Measurements from ENCODE around the gene SLC5A2.

- TF ChIP-seq POLR2AphosphoS5 (IDR thresholded peaks at IDR 0.05; ENCODE audit: low read depth, low read length) (no peak), SIN3A (IDR thresholded peaks at IDR 0.05; ENCODE audit: borderline replicate concordance, insufficient read depth, low read length) (no peak), REST (IDR thresholded peaks at IDR 0.05; ENCODE audit: insufficient read depth in 1 of 2, low read depth in 2 of 2, low read length in 2 of 2) (no peak), TAF1 (IDR thresholded peaks at IDR 0.05; ENCODE audit: borderline replicate concordance, insufficient read depth, low read length) (no peak)
These were observed 41.0 kb upstream of the SLC5A2 start for GRCh38 chr16:31441956-31442355.

Measured in PFSK-1 (cell line).